HG03354 (cell line): ENCODE results near the gene ABCC4.
"Not testable (repeated sequence)": the region's sequence is repeated elsewhere in the genome, so short reads cannot be mapped to it uniquely, and the experiment has no call there.

Experiments used
- ATAC-seq: cut with Tn5 transposase; IDR thresholded peaks from one replicate; pipeline ENCODE4 v1.9.1; 2021; ENCODE audit warnings: mild to moderate bottlenecking; ENCODE audit not compliant: unreplicated experiment, poor library complexity, severe bottlenecking

Gene ABCC4

DNA sequence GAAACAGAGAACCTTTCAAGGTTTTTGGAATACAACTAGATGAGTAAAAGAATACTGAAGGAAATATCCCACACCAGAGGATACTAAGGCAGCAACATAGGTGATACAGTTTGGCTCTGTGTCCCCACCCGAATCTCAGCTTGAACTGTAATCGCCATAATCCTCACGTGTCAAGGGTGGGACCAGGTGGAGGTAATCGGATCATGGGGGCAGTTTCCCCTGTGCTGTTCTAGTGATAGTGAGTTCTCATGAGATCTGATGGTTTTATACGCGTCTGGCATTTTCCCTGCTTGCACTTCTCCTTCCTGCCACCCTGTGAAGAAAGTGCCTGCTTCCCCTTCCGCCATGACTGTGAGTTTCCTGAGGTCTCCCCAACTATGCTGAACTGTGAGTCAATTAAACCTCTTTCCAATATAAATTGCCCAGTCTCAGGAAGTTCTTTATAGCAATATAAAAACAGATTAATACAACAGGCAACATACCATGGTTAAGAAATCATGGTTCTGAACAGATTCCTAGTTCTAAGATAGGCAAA lies 97.0 kb downstream of the ABCC4 start:
- no peak for ATAC-seq

DNA sequence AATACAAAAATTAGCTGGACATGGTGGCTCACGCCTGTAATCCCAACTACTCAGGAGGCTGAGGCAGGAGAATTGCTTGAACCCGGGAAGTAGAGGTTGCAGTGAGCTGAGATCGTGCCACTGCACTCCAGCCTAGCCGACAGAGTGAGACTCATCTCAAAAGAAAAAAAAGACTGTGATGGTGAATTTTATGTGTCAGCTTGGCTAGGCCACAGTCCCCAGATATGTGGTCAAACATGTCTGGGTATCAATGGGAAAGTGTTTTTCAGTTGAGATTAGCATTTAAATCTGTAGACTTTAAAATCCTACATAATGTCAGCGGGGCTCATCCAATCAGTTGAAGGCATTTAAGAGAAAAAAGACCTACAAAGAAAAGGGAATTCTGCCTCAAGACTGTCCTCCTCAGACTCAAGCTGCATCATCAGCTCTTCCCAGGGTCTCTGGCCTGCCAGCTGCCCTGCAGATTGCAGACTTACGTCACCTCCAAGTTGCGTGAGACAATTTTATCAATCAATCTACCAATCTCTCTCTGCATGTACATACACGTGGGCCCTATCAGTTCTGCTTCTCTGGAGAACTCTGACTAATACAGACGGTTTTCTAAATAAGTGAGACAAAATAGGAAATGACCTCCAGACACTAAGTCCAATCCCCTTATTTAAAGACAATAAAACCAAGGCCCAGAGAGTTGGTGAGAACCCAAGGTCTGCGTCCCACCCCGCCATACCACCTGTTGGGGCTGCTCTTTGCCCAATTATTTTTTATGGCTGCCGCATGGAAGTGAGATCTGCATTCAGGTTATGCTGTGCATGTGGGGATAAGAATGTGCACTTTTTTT lies 99.2 kb downstream of the ABCC4 start:
- no peak for ATAC-seq

DNA sequence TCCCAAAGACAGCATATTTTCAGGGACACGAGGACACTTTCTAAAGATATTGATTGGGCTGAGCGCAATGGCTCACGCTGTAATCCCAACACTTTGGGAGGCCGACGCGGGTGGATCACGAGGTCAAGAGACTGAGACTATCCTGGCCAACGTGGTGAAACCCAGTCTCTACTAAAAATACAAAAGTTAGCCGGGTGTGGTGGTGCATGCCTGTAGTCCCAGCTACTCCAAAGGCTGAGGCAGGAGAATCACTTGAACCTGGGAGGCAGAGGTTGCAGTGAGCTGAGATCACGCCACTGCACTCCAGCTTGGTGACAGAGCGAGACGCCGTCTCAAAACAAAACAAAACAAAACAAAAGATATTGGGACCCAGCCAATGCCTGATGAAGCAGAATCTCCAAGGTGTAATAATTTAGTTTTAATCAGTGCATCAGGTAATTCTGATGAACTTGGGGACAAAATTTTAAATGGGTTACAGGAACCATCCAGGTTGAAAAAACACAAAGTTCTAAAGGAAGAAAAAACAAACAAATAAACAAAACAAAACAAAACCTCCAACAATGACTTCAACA lies 100.8 kb downstream of the ABCC4 start:
- ATAC-seq, result not testable (repeated sequence)

DNA sequence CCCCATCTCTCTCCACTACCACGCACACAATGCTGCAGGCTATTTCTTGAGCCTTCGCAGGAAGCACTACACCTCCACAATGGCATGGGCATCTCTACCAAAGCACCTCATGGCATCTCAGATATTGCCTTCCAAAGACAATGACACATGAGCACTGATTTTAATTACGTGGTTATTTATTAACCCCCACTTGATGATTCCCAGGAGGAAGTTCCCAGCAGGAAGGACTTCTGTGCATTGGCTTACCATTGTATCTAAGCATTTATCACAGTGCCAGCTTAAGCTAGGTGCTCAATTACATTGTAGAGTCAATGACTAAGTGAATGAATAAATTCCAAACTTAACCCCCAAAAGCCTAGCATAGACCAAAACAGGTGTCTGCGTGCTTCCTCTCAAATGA lies 101.4 kb downstream of the ABCC4 start:
- ATAC-seq, result no peak

DNA sequence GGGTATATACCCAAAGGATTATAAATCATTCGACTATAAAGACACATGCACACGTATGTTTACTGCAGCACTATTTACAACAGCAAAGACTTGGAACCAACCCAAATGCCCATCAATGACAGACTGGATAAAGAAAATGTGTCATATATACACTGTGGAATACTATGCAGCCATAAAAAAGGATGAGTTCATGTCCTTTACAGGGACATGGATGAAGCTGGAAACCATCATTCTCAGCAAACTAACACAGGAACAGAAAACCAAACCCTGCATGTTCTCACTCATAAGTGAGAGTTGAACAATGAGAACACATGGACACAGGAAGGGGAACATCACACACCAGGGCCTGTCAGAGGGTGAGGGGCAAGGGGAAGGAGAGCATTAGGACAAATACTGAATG lies 102.6 kb downstream of the ABCC4 start:
- ATAC-seq, result not testable (repeated sequence)

DNA sequence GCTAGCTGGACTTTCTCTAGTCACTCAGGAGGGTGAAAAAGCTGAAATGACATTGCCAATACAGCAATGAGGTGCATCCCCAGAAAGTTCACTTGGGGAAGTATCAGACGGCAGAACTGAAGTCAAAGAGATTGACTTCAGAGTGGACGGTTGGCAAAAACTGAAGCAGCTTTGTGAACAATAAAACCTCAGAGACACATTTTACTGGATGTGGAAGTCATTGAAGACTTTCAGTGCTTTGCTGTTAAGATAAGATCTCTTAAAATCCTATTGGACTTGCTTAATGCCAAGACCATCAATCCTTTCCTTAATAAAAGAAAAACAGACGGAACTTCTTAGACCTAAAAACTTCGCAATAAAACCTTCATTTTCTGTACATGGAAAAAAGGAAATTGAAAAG lies 103.7 kb downstream of the ABCC4 start:
- no peak for ATAC-seq

DNA sequence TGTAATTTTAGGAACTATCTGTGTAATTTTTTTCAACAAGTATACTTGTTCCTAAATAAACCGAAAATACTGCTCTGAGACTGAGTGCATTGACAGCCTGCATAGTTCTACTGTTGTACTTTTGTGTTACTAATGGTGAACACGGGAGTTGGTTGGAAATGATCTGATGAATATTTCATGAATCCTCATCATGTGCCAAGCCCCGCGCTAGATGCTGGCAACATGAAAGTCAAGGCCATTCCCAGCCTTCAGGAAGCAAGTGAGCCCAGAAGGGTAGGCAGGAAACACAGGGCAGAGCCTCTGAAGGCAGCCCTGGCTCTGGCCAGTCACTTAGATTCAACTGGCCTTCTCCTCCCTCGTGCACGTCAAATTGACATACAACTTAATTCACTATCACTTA lies 106.1 kb downstream of the ABCC4 start:
- no peak for ATAC-seq

DNA sequence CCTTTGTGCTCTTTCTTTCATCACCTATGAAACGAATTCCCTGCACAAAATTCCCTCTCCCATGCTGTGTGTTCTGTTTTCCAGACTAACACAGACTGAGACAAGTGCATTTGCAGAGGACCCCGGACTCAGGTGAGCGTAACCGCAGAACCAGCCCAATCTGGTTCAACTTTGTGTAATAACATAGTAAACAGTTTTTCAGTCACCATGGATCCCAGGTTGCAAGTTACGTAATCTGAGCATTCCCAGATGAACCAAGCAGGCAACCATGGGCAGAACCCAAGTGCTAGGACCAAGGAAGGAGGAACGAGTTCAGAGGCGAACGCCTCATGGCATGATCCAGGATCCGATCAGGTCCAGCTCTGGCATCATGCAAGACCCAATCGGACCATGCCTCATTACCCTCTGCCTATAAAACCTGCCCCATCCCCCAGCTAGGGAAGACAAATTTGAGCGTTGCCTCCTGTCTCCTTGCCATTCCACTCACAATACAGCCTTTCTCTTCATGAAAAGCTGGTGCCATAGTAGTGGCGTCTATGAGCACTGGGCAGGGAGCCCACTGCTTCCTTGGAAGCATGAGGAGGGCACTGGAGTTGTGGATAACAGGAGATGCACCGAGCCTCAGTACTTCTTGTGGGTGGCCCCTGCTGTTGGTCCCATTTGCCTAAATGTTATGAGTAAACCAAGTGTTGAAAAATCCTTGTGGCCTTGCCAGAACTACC lies 107.6 kb downstream of the ABCC4 start:
- no peak for ATAC-seq

DNA sequence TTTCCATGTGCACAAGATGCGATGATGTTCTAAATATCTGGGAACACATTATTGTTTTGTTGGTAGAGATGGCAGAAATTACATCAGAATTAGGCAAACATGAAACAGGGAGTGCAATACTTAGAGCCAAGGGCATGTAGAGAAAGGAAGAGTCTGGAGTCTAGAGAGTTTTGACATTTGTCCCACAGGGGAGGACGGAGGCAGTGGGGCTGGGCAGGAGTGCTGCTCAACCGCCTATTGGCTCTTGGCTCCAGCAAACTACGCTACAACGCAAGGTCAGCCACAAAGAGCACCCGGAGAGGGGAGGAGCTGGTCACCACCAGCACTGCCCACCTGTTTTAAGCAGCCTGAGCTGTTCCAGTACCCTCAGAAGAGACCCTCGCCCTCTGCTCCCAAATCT lies 108.3 kb downstream of the ABCC4 start:
- ATAC-seq, result no peak

DNA sequence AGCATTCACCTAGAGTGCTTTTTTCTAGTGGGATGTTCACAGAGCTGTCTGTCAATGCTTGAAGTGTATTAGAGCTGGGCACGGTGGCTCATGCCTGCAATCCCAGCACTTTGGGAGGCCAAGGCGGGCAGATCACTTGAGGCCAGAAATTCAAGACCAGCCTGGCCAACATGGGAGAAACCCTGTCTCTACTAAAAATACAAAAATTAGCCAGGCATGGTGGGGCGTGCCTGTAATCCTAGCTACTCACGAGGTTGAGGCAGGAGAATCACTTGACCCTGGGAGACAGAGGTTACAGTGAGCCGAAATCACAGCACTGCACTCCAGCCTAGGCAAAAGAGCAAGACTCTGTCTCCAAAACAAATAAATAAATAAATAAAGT lies 108.7 kb downstream of the ABCC4 start:
- not testable (repeated sequence) for ATAC-seq

DNA sequence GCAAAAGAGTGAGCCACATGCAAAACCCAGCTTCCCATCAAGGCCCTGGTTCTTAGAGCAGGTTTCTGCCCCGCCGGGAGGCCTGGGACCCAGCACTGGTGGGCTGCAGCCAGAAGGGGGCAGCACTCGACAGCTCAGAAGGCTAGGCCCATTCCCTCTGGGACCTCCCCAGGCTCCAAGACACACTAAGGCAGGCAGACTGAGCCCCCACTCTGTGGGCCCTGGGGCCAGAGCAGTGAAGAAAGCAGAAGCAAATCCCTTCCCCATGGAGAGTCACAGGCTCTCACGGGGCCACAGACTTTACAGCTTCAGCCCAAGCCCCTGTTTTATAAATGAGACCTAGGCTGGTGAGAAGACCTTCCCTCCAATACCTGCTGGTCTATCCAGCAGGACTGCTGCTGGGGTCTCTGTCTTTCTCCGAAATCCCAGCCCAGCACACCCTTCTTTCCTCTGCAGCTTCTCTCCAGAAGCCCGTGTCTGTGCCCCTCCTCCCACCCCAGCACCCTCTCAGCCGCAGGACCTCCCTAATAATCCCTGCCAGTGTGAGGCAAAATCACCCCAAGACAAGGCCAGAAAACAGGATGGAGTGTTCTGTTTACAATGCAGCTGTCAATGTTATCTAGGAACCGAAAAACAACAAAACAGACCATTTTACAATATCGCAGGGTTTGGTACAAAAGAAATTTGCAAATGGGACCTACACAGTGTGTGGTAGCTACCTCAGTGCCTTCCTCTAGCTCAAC lies 109.3 kb downstream of the ABCC4 start:
- peak; percentile 93 for ATAC-seq

DNA sequence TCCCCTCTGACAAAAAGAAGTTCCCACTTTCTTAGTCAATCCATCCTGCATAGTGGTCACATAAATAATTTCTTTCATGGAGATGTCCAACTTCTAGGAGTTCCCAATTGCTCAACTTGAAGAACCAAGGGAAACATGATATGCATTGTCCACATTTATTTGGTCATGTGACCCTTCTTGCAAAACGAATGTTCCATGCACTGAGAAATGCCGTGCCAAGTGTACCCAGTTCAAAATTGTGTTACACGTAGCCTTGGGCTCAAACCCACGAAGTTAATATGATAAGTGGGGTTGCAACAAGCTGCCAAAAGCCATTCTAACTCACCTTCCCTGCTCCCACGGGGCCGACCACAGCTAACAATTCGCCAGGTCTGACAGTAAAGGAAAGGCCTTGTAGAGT lies 113.1 kb downstream of the ABCC4 start:
- no peak for ATAC-seq

DNA sequence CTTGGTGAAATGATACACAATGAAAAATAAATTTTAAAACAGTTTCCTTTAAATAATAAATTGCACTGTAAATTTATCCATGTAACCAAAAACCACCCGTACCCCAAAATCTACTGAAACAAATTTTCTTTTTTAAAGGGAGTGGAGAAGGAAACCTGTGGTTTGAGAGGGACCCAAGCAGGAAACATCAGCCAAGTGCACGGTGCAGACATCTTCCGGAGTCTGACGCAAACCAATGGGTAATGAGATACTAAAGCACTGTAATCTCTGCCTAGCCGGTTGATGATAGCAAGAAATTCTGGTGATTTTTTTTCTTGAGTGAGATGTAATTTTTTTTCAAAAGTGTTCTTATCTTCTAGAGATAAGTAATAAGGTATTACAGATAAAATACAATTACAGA lies 115.4 kb downstream of the ABCC4 start:
- peak; percentile 69 for ATAC-seq

DNA sequence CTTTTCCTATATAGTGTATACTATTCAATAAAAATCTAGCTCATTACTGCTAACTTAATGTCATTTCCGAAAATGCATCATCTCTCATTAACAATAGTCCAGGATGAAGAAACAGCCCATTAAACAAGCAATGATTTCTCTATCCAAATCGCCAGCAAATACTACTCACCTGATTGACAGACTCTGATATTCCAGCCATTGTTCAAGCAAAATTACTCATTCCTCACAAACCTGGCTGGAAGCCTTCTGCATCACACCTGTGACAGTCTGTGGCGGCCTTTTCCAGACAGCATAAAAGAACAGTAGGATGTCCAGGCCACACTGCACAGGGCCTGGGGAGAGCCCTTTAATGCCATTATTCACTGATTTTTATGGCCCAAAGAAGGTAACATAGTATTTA lies 115.9 kb downstream of the ABCC4 start:
- ATAC-seq, result no peak

DNA sequence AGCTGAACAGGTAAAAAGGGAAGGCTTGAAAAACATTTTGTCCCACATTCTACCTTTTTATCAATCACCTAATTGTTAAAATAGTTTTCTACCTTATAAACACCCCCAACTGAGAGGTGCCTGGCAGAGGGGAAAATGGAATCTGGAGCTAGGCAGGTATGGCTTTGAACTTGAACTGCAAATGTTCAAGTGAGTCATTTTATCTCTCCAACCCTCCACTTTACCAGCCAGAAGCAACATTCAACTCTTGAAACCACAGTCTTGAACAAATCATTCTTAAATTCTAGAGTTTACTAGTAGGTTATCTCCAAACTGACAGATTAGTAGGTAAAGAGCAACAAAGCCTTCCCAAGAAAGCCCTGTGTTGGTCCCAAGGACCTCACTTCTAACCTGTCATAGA lies 116.9 kb downstream of the ABCC4 start:
- no peak for ATAC-seq

DNA sequence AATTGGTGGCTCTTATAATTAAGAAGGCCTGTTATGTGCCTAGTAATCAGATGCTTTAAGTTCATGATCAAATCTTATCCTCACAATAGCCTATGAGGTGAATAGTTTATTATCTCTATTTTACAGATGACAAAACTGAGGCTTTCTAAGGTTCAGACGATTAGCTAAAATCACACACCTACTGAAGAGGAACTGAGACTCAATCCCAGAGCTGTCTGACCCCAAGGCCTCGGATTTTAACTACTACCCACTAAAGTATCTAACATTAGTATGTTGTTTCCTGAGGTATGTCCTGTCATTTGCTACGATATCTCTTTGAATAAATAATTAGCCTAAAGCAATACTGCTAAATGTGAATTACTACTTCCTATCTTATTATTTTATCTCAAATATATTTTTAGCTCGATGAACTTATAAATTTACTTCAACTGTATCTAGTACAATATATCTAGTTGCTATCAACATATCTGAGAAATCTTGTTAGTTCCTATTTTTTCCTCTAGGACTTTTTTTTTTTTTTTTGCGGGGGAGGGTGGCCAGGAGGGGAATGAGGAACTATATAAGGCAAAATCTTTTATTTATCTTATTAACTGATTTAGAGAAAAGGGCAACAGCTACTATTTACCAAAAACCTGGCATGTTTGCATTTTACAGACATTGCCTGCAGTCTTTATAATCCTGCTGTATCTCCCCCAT lies 118.5 kb downstream of the ABCC4 start:
- peak; percentile 47 for ATAC-seq

DNA sequence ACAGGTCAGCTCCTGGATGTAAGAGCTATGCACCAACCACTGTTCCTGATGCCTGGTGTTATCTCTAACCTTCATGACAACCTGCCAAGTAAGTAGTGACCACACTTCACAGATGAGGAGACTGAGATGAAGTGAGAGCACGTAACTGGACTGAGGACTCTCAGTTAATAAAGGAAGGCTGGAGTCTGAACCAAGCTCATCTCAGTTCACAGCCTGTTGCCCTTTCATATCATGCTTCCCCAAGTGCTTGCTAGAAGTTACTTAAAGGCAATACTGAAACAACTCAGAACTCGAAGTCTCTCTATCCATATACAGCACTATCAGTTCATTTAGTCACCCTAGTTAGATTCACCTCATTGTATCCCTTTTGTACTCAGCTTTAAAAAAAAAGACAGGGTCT lies 119.7 kb downstream of the ABCC4 start:
- ATAC-seq, result peak; percentile 48

DNA sequence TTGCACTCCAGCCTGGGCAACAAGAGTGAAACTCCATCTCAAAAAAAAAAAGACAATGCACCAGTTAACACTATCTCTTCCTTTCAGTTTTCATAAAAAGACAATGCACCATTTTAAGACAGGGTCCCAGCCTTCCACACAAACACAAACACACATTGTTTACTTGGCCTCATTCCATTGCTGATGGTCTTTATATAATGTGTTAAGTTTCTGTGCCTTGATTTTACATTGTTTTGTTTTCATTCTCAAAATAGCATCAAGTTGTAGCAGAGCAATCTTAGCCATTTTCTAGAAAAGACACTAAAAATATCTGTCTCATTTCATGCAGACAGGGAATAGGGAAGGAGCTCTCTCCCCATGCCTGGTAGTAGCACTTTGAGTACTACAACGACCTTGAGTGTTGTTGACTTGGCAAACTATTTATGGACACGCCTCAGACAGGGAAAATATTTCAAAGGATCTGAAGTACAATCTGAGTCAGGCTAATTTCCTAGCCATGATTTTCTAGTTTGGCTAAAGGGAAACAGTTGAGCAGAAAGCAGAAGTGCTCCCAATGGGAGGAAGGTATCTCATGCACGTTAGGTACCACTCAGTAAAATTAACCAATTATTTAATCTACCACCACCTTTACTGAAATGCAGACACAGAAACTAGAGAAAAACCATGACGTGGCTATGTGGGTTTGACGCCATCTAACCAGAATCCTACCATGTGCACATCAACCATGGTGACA lies 120.6 kb downstream of the ABCC4 start:
- ATAC-seq, result no peak
